ENCODE data around the gene LRRC2. TPM values are rescaled to one million over a fixed set of nuclear protein-coding genes. Genes with fewer than 3 reads are reported as not detected.

LRRC2 gene
- total and polyA plus RNA-seq, 9 donors, result 3.9 to 9.3 (median 6.2) TPM

DNA sequence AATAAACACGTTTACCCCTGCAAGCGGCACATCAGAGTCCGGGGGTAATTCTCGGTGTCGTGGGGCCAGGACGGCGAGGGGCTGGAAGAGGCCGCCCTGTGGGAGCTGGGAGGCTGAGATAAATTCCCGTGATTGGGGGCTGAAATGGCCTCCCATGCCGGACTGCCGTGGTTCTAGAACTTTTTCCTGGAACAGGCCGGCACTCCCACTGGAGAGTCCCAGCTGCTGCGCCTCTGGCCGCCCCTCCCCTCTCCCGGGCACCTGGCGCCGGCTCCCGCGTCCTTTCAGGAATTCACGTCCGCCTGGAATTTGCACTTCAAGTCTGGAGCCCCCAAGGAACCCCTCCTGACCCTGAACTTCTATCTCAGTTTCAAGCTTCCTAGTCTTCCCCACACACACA, 10.8 kb upstream of the LRRC2 start:
- H3K27ac ChIP-seq, result peak overlapping the region in 1 of 2 donors; percentile 60
- H3K4me3 ChIP-seq, result peak overlapping the region; percentile 6
- no peaks in the 10 kb centered on the region for H3K27me3 ChIP-seq
- intact Hi-C loops (cut with DNase I), result no loop called here
- TF ChIP-seq, protein P1, sequence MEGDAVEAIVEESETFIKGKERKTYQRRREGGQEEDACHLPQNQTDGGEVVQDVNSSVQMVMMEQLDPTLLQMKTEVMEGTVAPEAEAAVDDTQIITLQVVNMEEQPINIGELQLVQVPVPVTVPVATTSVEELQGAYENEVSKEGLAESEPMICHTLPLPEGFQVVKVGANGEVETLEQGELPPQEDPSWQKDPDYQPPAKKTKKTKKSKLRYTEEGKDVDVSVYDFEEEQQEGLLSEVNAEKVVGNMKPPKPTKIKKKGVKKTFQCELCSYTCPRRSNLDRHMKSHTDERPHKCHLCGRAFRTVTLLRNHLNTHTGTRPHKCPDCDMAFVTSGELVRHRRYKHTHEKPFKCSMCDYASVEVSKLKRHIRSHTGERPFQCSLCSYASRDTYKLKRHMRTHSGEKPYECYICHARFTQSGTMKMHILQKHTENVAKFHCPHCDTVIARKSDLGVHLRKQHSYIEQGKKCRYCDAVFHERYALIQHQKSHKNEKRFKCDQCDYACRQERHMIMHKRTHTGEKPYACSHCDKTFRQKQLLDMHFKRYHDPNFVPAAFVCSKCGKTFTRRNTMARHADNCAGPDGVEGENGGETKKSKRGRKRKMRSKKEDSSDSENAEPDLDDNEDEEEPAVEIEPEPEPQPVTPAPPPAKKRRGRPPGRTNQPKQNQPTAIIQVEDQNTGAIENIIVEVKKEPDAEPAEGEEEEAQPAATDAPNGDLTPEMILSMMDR (IDR thresholded peaks at IDR 0.05), result no peak
- TF ChIP-seq POLR2A (IDR thresholded peaks at IDR 0.05) (no peak), EP300 (IDR thresholded peaks at IDR 0.05) (no peak)
- 8 to 17% (median 8%) methylated on average over 20 to 21 of the region's 21 CpGs for WGBS, 3 donors
- no peaks in the 10 kb centered on the region for H3K9me3 ChIP-seq
- H3K36me3 ChIP-seq, result no peaks in the 10 kb centered on the region
- DNase-seq, result peak; percentile 44 to 79 (median 63)
- peaks cover 1% of the 10 kb centered on the region for H3K4me1 ChIP-seq (ENCODE audit: insufficient read depth)

DNA sequence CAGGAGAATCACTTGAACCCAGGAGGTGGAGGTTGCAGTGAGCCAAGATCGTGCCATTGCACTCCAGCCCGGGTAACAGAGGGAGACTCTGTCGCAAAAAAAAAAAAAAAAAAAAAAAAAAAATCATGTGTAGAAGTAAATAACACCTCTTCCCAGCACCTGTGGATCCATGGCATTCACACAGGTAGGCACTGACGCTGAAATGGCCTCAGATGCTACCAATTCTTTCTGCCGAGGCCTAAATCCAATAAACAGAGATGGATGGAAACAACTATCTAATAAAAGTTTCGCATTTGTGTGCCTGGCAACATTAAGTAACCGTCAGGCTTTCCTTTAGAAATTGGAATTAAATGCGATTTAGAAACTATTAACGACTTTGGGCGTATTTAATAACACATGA, 10.3 kb upstream of the LRRC2 start:
- Histone ChIP-seq H3K27me3 (no peaks in the 10 kb centered on the region), H3K4me3 (no peak overlapping the region), H3K9me3 (no peaks in the 10 kb centered on the region), H3K36me3 (no peaks in the 10 kb centered on the region), H3K4me1 (ENCODE audit: insufficient read depth) (peaks cover 1% of the 10 kb centered on the region), H3K27ac (peak overlapping the region in 1 of 2 donors; percentile 60)
- TF ChIP-seq, protein P1 (IDR thresholded peaks at IDR 0.05), result no peak
- no peak for TF ChIP-seq EP300 (IDR thresholded peaks at IDR 0.05)
- TF ChIP-seq POLR2A (IDR thresholded peaks at IDR 0.05), result no peak
- no peak for DNase-seq
- WGBS, 3 donors, result 76 to 81% (median 79%) methylated on average over 10 of the region's 10 CpGs
- intact Hi-C loops (cut with DNase I), result no loop called here

DNA sequence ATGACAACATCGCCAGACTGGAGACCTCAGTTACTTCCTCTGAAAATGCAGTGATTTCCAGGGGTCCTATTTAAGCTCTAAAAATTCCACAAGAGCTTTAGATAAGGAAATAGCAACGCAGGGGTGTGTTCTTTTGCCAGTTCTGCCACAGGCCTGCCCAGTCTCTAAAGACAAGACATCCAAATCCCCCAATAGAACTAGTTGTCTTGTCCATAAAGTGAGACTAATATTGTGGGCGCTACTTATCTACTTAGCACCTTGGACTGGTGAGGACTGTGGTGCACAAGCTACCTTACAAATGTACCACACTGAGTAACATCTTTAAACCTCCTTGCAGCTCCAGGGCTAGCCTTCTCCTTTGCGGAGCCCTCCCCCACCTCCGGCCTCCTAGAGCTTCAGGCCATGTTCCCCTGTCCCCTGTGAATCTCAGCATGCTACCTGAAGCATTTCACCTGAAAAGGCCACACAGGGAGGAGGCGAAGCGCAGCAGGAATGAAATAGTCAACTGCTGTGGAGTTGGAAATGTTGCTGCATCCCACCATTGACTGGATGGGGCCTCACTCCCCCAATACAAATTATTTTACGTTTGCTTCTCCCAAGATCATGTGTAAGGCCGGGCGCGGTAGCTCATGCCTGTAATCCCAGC, 9.6 kb upstream of the LRRC2 start:
- 95 to 96% (median 95%) methylated on average over 11 of the region's 11 CpGs for WGBS, 3 donors
- intact Hi-C loops (cut with DNase I), result no loop called here
- H3K4me3 ChIP-seq, result no peak overlapping the region
- no peak overlapping the region for H3K27ac ChIP-seq
- TF ChIP-seq EP300 (IDR thresholded peaks at IDR 0.05) (no peak), POLR2A (IDR thresholded peaks at IDR 0.05) (no peak)
- TF ChIP-seq, protein P1 (IDR thresholded peaks at IDR 0.05), result no peak
- H3K36me3 ChIP-seq, result no peaks in the 10 kb centered on the region
- H3K27me3 ChIP-seq, result no peaks in the 10 kb centered on the region
- no peaks in the 10 kb centered on the region for H3K9me3 ChIP-seq
- DNase-seq, result no peak
- peaks cover 1% of the 10 kb centered on the region for H3K4me1 ChIP-seq (ENCODE audit: insufficient read depth)

DNA sequence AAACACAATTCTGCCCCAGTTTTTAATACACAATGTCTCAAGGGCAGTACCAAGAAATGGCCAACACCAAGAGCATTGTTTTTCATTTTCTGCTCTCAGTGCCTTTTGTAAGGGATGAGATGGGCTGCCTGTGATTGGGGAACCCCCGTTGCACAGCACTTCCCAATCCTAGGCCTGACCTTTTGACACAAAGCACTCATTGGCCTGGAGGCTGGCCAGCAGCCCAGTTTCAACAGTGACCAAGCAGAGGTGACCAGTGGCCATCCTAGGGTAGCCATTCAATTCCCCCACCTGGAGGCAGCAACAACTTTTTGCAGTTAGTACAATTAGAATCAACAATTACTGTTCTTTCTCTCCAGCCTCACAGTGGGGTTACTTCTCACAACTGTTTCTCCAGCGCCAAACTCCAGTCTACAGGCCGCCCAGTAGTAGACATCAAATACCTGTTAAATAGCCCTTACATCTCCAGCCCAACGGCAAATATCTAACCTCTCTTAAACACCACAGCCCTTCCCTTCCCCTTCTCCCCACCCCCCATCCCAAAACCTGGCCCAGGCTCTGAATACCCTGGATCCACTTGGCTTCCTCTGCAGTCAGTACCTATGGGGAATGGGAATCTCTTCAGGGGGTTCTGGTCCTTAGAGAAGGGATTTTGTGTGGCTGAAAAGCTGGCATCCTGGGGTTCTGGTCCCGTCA, 8.9 kb upstream of the LRRC2 start:
- Histone ChIP-seq H3K4me1 (ENCODE audit: insufficient read depth) (peaks cover 1% of the 10 kb centered on the region), H3K27ac (no peak overlapping the region), H3K36me3 (no peaks in the 10 kb centered on the region), H3K4me3 (no peak overlapping the region), H3K9me3 (no peaks in the 10 kb centered on the region), H3K27me3 (no peaks in the 10 kb centered on the region)
- 86 to 91% (median 86%) methylated on average over 5 of the region's 5 CpGs for WGBS, 3 donors
- no peak for DNase-seq
- TF ChIP-seq EP300 (IDR thresholded peaks at IDR 0.05) (no peak), POLR2A (IDR thresholded peaks at IDR 0.05) (no peak)
- TF ChIP-seq, protein P1 (IDR thresholded peaks at IDR 0.05), result no peak
- intact Hi-C loops (cut with DNase I), result no loop called here
